Mesenchymal stem cell (in vitro differentiated cells and primary cell): ENCODE data around the gene UBC.
"Not testable (repeated sequence)": the region's sequence is repeated elsewhere in the genome, so short reads cannot be mapped to it uniquely, and the experiment has no call there.

Experiments
- DNase-seq: peaks from one replicate; pipeline ENCODE4 v3.0.0-alpha.2; 2013
- H2AFZ ChIP-seq: one replicate; pipeline ENCODE4 v1.6.1; 2013; ENCODE audit warnings: low read depth, mild to moderate bottlenecking, control low read depth, inconsistent platforms, low read length, moderate library complexity
- H2AK5ac ChIP-seq: 2 replicates; pipeline ENCODE4 v1.6.1; 2013; ENCODE audit warnings: low read length, moderate library complexity, mild to moderate bottlenecking, inconsistent platforms; ENCODE audit not compliant: severe bottlenecking
- H2BK120ac ChIP-seq: one replicate; pipeline ENCODE4 v1.6.1; 2013; ENCODE audit warnings: low read depth, mild to moderate bottlenecking, inconsistent platforms, low read length, moderate library complexity
- H2BK12ac ChIP-seq, 2 experiments: one replicate each; pipeline ENCODE4 v1.6.1; 2013; ENCODE audit warnings: inconsistent platforms in 2 of 2, low read length in 2 of 2, mild to moderate bottlenecking in 2 of 2, moderate library complexity in 2 of 2, control low read depth in 1 of 2
- H2BK15ac ChIP-seq: one replicate; pipeline ENCODE4 v1.6.1; 2013; ENCODE audit warnings: mild to moderate bottlenecking, low read depth, inconsistent platforms; ENCODE audit not compliant: poor library complexity, severe bottlenecking
- H2BK5ac ChIP-seq: 2 replicates; pipeline ENCODE4 v1.6.1; 2013; ENCODE audit warnings: low read depth, mild to moderate bottlenecking, low read length, control low read depth, inconsistent platforms; ENCODE audit not compliant: poor library complexity, severe bottlenecking
- H3K14ac ChIP-seq, 2 experiments: one replicate each; pipeline ENCODE4 v1.6.1; 2013; ENCODE audit warnings: inconsistent platforms in 2 of 2, low read length in 2 of 2, control low read depth in 1 of 2, mild to moderate bottlenecking in 1 of 2, moderate library complexity in 1 of 2
- H3K18ac ChIP-seq, 2 experiments: one replicate each; pipeline ENCODE4 v1.6.1; 2013; ENCODE audit warnings: inconsistent platforms in 2 of 2, low read length in 2 of 2, control low read depth in 1 of 2, low read depth in 1 of 2, mild to moderate bottlenecking in 1 of 2
- H3K23ac ChIP-seq, 2 experiments: one replicate each; pipeline ENCODE4 v1.6.1; 2013; ENCODE audit warnings: inconsistent platforms in 2 of 2, low read length in 2 of 2, mild to moderate bottlenecking in 2 of 2, moderate library complexity in 2 of 2, control low read depth in 1 of 2
- H3K27ac ChIP-seq: 2 replicates; pipeline ENCODE4 v1.5.1; 2013; ENCODE audit warnings: mild to moderate bottlenecking, moderate library complexity, low read length, control low read depth, inconsistent platforms; ENCODE audit not compliant: poor library complexity, severe bottlenecking
- H3K27me3 ChIP-seq, 2 experiments: 2 replicates each; pipeline versions ENCODE4 v1.6.1 to v1.7.0; 2013; ENCODE audit warnings: low read length in 2 of 2, mild to moderate bottlenecking in 2 of 2, moderate library complexity in 2 of 2, control low read depth in 1 of 2, inconsistent platforms in 1 of 2; ENCODE audit not compliant: control insufficient read depth in 1 of 2, insufficient read depth in 1 of 2
- H3K36me3 ChIP-seq, 2 experiments: 2 replicates each; pipeline versions ENCODE4 v1.6.1 to v1.7.0; 2013; ENCODE audit warnings: low read length in 2 of 2, control low read depth in 1 of 2, inconsistent platforms in 1 of 2, low read depth in 1 of 2, mild to moderate bottlenecking in 1 of 2; ENCODE audit not compliant: insufficient read depth in 2 of 2, control insufficient read depth in 1 of 2
- H3K4ac ChIP-seq, 2 experiments: one replicate each; pipeline ENCODE4 v1.6.1; 2013; ENCODE audit warnings: inconsistent platforms in 2 of 2, low read length in 2 of 2, mild to moderate bottlenecking in 2 of 2, moderate library complexity in 2 of 2, control low read depth in 1 of 2, low read depth in 1 of 2
- H3K4me1 ChIP-seq: 2 replicates; pipeline ENCODE4 v1.6.1; 2013; ENCODE audit warnings: low read depth, low read length, control low read depth; ENCODE audit not compliant: control insufficient read depth, insufficient read depth
- H3K4me2 ChIP-seq: 2 replicates; pipeline ENCODE4 v1.6.1; 2013; ENCODE audit warnings: low read length, mild to moderate bottlenecking, inconsistent platforms; ENCODE audit not compliant: poor library complexity, severe bottlenecking
- H3K4me3 ChIP-seq, 2 experiments: 2 replicates each; pipeline versions ENCODE4 v1.5.1 to v1.7.0; 2013; ENCODE audit warnings: low read length in 2 of 2, mild to moderate bottlenecking in 2 of 2, control low read depth in 1 of 2, low read depth in 1 of 2; ENCODE audit not compliant: insufficient read depth in 1 of 2
- H3K79me1 ChIP-seq: replicated peaks from 2 replicates; pipeline ENCODE4 v1.6.1; 2013; ENCODE audit warnings: mild to moderate bottlenecking, control low read depth, low read length, inconsistent platforms; ENCODE audit not compliant: poor library complexity, severe bottlenecking
- H3K9ac ChIP-seq: 2 replicates; pipeline ENCODE4 v1.7.0; 2013; ENCODE audit warnings: mild to moderate bottlenecking, low read length, moderate library complexity
- H3K9me3 ChIP-seq: 2 replicates; pipeline ENCODE4 v1.7.0; 2013; ENCODE audit warnings: mild to moderate bottlenecking, low read length; ENCODE audit not compliant: control insufficient read depth
- H4K8ac ChIP-seq: one replicate; pipeline ENCODE4 v1.6.1; 2013; ENCODE audit warnings: inconsistent platforms, mild to moderate bottlenecking, low read length, moderate library complexity
- H4K91ac ChIP-seq: one replicate; pipeline ENCODE4 v1.6.1; 2013; ENCODE audit warnings: mild to moderate bottlenecking, low read length, inconsistent platforms
- WGBS: methylation state at CpG from one replicate; pipeline ENCODE4 v1.1.7; 2013; ENCODE audit warnings: mixed read lengths; 5-methylcytosine and 5-hydroxymethylcytosine counted together

UBC gene

DNA sequence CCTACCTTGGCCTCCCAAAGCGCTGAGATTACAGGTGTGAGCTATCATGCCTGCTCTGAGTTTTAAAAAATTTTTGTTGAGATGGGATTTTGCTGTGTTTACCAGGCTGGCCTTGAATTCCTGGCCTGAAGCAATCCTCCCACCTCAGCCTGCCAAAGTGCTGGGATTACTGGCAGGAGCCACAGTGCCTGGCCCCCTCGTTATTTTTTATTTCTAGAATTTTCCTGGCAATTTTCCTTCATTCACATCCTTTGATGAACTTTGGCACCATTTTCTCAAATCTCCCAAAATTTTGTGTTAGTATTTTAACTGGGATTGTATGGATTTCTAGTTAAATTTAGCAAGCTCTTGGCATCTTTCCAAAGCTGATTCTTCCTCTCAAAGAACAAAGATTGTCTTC lies 26.2 kb downstream of the UBC start:
- Histone ChIP-seq H3K4ac (no peak overlapping the region), H2AK5ac (no peak overlapping the region), H3K14ac (no peak overlapping the region), H3K27me3 (no peaks in the 10 kb centered on the region), H3K27ac (no peak overlapping the region), H4K8ac (no peak overlapping the region), H3K4me3 (no peak overlapping the region), H3K4me1 (peaks cover 6% of the 10 kb centered on the region), H3K9me3 (no peaks in the 10 kb centered on the region), H2AFZ (no peak overlapping the region), H2BK120ac (no peak overlapping the region), H3K79me1 (no peaks in the 10 kb centered on the region), H3K18ac (no peak overlapping the region), H2BK5ac (no peak overlapping the region), H2BK12ac (no peak overlapping the region), H2BK15ac (no peak overlapping the region), H3K9ac (no peak overlapping the region), H3K36me3 (peaks cover 3% of the 10 kb centered on the region in 2 experiments), H4K91ac (no peak overlapping the region), H3K4me2 (no peak overlapping the region), H3K23ac (no peak overlapping the region)
- WGBS: 100% methylated on average over 2 of the region's 2 CpGs
- DNase-seq: no peak

DNA sequence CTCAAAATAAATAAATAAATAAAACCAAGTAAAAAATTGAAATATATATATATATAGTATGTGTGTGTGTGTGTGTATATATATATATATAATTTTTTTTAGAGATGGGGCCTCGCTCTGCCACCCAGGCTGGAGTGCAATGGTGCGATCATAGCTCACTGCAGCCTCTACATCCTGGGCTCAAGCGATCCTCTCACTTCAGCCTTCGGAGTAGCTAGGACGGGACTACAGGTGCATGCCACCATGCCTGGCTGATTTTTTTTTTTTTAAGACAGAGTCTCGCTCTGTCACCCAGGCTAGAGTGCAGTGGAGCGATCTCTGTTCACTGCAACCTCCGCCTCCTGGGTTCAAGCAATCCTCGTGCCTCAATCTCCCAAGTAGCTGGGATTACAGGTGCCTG lies 26.7 kb downstream of the UBC start:
- not testable (repeated sequence) for H2BK5ac ChIP-seq, H3K36me3 ChIP-seq, H2AFZ ChIP-seq, H3K4ac ChIP-seq, H3K23ac ChIP-seq, H3K4me3 ChIP-seq, H3K18ac ChIP-seq, H3K4me1 ChIP-seq, H3K27me3 ChIP-seq, H4K8ac ChIP-seq, H2BK120ac ChIP-seq, H2BK12ac ChIP-seq, H3K27ac ChIP-seq, DNase-seq, H3K9me3 ChIP-seq, H3K9ac ChIP-seq, H2BK15ac ChIP-seq, H3K4me2 ChIP-seq, H2AK5ac ChIP-seq, H3K14ac ChIP-seq, H3K79me1 ChIP-seq, H4K91ac ChIP-seq
- WGBS: 94% methylated on average over 9 of the region's 9 CpGs

DNA sequence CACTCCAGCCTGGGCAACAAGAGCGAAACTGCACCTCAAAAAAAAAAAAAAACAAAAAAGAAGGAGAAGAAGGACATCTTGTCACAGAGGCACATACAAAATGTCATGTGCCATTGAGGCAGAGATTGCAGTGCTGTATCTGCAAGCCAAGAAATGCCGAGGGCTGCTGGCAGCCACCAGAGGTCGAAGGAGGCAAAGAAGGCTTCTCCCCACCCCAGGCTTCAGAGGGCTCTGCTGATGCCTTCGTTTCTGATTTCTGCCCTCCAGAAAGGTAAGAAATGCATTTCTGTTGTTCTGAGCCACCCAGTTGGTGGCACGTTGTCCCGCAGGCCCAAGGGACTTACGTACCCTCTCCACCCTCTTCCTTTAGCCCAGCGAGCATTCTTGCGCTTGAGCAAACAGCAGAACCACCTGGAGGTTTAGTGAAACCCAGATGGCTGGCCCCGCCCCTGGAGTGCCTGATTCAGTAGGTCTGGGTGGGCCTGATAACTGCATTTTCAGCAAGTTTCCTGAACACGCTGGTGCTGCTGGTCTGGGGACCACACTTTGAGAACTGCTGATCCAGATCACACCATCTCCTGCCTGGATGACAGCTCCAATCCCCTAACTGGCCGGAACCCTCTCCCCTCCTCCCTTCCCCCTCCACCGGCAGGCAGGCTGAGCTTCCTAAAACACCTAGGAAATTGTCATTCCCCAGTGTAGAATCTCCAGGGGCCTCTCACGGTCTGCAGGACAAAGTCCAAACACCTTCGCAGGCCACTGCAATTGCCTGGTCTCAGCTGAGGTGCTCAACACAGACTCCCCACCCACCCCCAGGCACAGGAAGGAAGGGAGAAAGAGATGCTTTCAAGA lies 29.6 kb downstream of the UBC start:
- Histone ChIP-seq H3K4me3 (no peak overlapping the region), H4K91ac (no peak overlapping the region), H2BK15ac (no peak overlapping the region), H3K23ac (no peak overlapping the region), H3K14ac (no peak overlapping the region), H3K4me2 (no peak overlapping the region), H3K79me1 (no peaks in the 10 kb centered on the region), H3K9me3 (no peaks in the 10 kb centered on the region), H2BK12ac (no peak overlapping the region), H3K27me3 (no peaks in the 10 kb centered on the region), H3K27ac (no peak overlapping the region), H3K36me3 (peaks cover under 1 to 1% of the 10 kb centered on the region in 2 experiments), H2AK5ac (no peak overlapping the region), H3K9ac (no peak overlapping the region), H3K4ac (no peak overlapping the region), H2BK5ac (no peak overlapping the region), H3K4me1 (peaks cover 15% of the 10 kb centered on the region), H4K8ac (no peak overlapping the region), H3K18ac (no peak overlapping the region), H2BK120ac (no peak overlapping the region), H2AFZ (no peak overlapping the region)
- no peak for DNase-seq
- WGBS: 62% methylated on average over 15 of the region's 15 CpGs

DNA sequence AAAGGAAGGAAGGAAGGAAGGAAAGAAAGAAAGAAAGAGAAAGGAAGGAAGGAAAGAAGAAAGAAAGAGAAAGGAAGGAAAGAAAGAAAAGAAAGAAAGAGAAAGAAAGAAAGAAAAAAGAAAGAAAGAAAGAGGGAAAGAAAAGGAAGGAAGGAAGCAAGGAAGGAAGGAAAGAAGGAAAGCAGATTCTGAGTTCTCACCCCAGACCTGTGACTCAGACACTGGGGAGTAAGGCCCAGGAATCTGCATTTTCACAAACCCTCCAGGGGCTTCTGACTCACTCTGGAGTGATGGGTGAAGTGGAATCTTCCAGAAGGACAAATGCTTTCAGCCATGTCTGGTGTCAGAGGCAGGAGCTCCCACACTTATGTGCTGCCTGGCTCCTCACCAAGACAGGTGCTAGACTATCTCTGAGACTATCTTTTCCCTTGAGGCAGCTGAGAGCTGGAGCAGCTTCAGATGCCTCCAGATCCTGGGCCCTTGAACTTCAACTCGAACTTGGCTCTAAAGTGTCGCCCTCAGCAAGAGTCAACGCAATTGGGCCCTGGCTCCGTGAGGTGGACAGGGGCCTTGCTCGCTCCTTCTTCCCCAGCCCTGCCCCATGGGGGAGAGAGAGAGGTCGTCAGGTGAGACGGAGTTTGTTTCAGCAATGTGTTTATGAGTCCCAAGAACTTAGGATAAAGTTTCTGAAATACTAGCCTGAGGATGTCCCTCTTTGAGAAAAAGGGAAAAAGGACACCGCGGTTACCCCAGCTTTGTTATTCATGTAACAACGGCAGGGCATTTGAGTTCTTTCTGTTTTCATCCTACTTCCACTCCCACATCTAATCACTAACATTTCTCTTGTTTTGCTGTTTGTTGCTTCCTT lies 31.0 kb downstream of the UBC start:
- Histone ChIP-seq H3K27me3 (no peaks in the 10 kb centered on the region), H3K79me1 (no peaks in the 10 kb centered on the region), H3K14ac (no peak overlapping the region), H2BK120ac (no peak overlapping the region), H2AK5ac (no peak overlapping the region), H3K4me3 (no peak overlapping the region), H3K4me2 (no peak overlapping the region), H2BK12ac (no peak overlapping the region), H2BK15ac (no peak overlapping the region), H3K36me3 (no peaks in the 10 kb centered on the region), H2BK5ac (no peak overlapping the region), H3K23ac (no peak overlapping the region), H2AFZ (no peak overlapping the region), H3K27ac (no peak overlapping the region), H3K4ac (no peak overlapping the region), H3K18ac (no peak overlapping the region), H4K8ac (no peak overlapping the region), H3K4me1 (peaks cover 16% of the 10 kb centered on the region), H4K91ac (no peak overlapping the region), H3K9me3 (no peaks in the 10 kb centered on the region), H3K9ac (no peak overlapping the region)
- DNase-seq: no peak
- WGBS: 83% methylated on average over 8 of the region's 10 CpGs
